Ishikawa (cell line): ENCODE data around the gene CNKSR2.

ENCODE experiments used
- FOXM1 ChIP-seq: IDR thresholded peaks from 2 replicates; pipeline ENCODE4 v1.6.1; 2012; ENCODE audit warnings: low read depth, borderline replicate concordance
- TAF1 ChIP-seq: IDR thresholded peaks from 2 replicates; pipeline ENCODE4 v1.6.1; 2012; ENCODE audit warnings: low read depth, mild to moderate bottlenecking
- TF ChIP-seq, protein P1 (sequence below): IDR thresholded peaks from 2 replicates; pipeline ENCODE4 v1.6.1; 2012

DNA sequence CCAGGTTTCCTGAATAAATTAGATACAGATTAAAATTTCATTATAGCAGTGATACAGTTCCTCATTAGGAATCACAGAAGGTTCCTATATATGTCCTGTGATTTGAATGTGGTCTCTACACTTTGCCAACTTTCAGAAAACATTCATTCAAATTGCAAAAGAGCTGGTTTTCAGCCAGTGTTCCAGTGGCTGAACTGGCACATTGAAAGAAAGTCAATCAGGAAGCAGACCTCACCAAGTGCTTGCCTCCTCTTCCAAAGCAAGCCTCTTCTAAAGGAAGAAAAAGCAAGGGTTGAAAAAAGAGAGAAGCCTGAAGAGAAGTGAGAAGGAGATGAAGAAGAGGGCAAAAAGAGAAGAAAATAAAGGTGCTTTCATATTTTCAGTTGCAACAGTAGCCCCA lies 271.2 kb downstream of the CNKSR2 start:
- TF ChIP-seq TAF1 (no peak), FOXM1 (no peak)
- TF ChIP-seq, protein P1, sequence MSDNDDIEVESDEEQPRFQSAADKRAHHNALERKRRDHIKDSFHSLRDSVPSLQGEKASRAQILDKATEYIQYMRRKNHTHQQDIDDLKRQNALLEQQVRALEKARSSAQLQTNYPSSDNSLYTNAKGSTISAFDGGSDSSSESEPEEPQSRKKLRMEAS = no peak
